Smooth muscle cell (in vitro differentiated cells): Measurements from ENCODE around the gene SLCO2A1. TPM values are rescaled to one million over a fixed set of nuclear protein-coding genes. Genes with fewer than 3 reads are reported as not detected.

Experiments
- DNase-seq: peaks from one replicate; lab custom pipeline; 2025; ENCODE audit not compliant: unreplicated experiment; lab: John Stamatoyannopoulos, UW
- H2AFZ ChIP-seq: fragments of 200-600 bp; sonication (generic); 2 replicates; pipeline ENCODE4 v1.6.0; 2016; ENCODE audit warnings: antibody characterized with exemption, low read depth, mild to moderate bottlenecking
- H3F3A ChIP-seq: fragments of 200-600 bp; sonication (generic); 2 replicates; pipeline ENCODE4 v1.6.0; 2017; ENCODE audit warnings: antibody characterized with exemption, low read depth
- H3K27ac ChIP-seq: fragments of 200-600 bp; sonication (generic); 2 replicates; pipeline ENCODE4 v1.5.1; 2016; ENCODE audit warnings: low read depth, mild to moderate bottlenecking
- H3K27me3 ChIP-seq: fragments of 200-600 bp; sonication (generic); 2 replicates; pipeline ENCODE4 v1.6.1; 2016; ENCODE audit warnings: low read depth, mild to moderate bottlenecking
- H3K36me3 ChIP-seq: fragments of 200-600 bp; sonication (generic); 2 replicates; pipeline ENCODE4 v1.5.1; 2016; ENCODE audit warnings: low read depth
- H3K4me1 ChIP-seq: fragments of 200-600 bp; sonication (generic); 2 replicates; pipeline ENCODE4 v1.5.1; 2016; ENCODE audit warnings: low read depth
- H3K4me2 ChIP-seq: fragments of 200-600 bp; sonication (generic); 2 replicates; pipeline ENCODE4 v1.6.0; 2016; ENCODE audit warnings: mild to moderate bottlenecking
- H3K4me3 ChIP-seq: fragments of 200-600 bp; sonication (generic); 2 replicates; pipeline ENCODE4 v1.5.1; 2016; ENCODE audit warnings: mild to moderate bottlenecking
- H3K79me2 ChIP-seq: fragments of 200-600 bp; sonication (generic); 2 replicates; pipeline ENCODE4 v1.6.0; 2016; ENCODE audit warnings: low read depth, mild to moderate bottlenecking
- H3K9ac ChIP-seq: fragments of 200-600 bp; sonication (generic); 2 replicates; pipeline ENCODE4 v1.6.0; 2016; ENCODE audit warnings: low read depth
- H3K9me3 ChIP-seq: fragments of 200-600 bp; sonication (generic); replicated peaks from 2 replicates; pipeline ENCODE4 v1.5.1; 2016; ENCODE audit warnings: low read depth
- H4K20me1 ChIP-seq: fragments of 200-600 bp; sonication (generic); 2 replicates; pipeline ENCODE4 v1.6.0; 2016; ENCODE audit warnings: low read depth
- WGBS: methylation state at CpG from one replicate; pipeline ENCODE4 v1.1.7; 2016; ENCODE audit warnings: low lambda C conversion rate; 5-methylcytosine and 5-hydroxymethylcytosine counted together
- polyA plus RNA-seq: library from polyadenylated mRNA; unstranded; fragments of >200 nt; fragmentation: Nextera tagmentation; extraction: Ambion mirVana; gene quantifications from 2 replicates; pipeline ENCODE4 v1.2.1, GENCODE V29; 2016
- total RNA-seq: library from RNA; depleted of rRNA; stranded (reverse); fragments of >200 nt; gene quantifications from 2 replicates; pipeline ENCODE4 v1.2.3, GENCODE V29; 2014
- TF ChIP-seq, protein P1 (sequence below): fragments of 200-600 bp; sonication (generic); IDR thresholded peaks from 2 replicates; pipeline ENCODE4 v1.5.1; 2017; ENCODE audit warnings: borderline replicate concordance, mild to moderate bottlenecking, antibody characterized with exemption; ENCODE audit not compliant: insufficient read depth, poor library complexity, severe bottlenecking

The SLCO2A1 gene
- total and polyA plus RNA-seq, 2 experiments from 2014 or later = 7.7 to 14.2 TPM

DNA sequence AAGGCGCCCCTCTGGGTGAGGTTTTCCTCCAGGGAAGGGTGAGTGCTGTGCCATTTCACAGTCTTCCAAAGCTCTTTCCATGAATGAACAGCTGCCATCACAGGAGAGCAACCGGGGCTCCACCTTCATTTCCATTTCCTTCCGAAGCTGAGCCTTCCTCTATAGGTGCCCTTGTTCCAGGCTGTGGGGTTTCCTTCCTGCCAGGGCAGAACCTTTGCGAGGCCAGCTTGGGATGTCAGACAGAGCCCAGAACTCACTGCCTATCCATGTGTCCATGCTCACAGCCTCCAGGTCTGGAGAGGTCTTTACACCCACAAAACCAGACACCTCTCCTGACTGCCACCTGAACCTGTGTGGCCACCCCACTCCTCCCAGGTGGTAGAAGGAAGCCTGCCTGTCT, 49.2 kb downstream of the SLCO2A1 start:
- peaks cover 4% of the 10 kb centered on the region for H3K79me2 ChIP-seq
- H3K27me3 ChIP-seq = no peaks in the 10 kb centered on the region
- no peaks in the 10 kb centered on the region for H3F3A ChIP-seq
- no peaks in the 10 kb centered on the region for H3K36me3 ChIP-seq
- no peak overlapping the region for H3K27ac ChIP-seq
- no peaks in the 10 kb centered on the region for H3K9me3 ChIP-seq
- no peak for DNase-seq
- WGBS = 94% methylated on average over 4 of the region's 4 CpGs
- no peaks in the 10 kb centered on the region for H3K4me1 ChIP-seq
- no peak overlapping the region for H3K9ac ChIP-seq
- H3K4me3 ChIP-seq = no peak overlapping the region
- H4K20me1 ChIP-seq = no peaks in the 10 kb centered on the region
- no peak overlapping the region for H3K4me2 ChIP-seq
- H2AFZ ChIP-seq = no peak overlapping the region
- TF ChIP-seq, protein P1, sequence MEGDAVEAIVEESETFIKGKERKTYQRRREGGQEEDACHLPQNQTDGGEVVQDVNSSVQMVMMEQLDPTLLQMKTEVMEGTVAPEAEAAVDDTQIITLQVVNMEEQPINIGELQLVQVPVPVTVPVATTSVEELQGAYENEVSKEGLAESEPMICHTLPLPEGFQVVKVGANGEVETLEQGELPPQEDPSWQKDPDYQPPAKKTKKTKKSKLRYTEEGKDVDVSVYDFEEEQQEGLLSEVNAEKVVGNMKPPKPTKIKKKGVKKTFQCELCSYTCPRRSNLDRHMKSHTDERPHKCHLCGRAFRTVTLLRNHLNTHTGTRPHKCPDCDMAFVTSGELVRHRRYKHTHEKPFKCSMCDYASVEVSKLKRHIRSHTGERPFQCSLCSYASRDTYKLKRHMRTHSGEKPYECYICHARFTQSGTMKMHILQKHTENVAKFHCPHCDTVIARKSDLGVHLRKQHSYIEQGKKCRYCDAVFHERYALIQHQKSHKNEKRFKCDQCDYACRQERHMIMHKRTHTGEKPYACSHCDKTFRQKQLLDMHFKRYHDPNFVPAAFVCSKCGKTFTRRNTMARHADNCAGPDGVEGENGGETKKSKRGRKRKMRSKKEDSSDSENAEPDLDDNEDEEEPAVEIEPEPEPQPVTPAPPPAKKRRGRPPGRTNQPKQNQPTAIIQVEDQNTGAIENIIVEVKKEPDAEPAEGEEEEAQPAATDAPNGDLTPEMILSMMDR = no peak

DNA sequence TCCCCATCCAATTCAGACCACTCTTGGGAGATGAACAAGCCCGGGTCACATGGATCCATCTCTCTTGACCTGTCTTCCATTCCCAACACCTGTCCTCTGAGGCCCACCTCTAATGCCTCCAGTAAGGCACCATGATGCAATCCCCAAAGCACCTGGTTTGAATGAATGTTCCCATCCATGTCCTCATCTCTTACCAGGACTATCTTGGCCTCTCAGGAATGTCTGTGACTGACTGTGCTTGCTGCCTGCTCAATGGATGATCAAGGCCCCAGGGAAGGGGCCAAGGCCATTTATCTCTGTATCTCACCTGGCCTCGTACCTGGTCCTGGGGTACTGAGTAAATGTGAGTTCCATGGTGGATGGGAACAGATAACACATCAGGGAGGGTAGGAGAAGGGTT, 49.7 kb downstream of the SLCO2A1 start:
- WGBS = 88% methylated on average over 2 of the region's 2 CpGs
- TF ChIP-seq, protein P1 = no peak
- H3F3A ChIP-seq = no peaks in the 10 kb centered on the region

DNA sequence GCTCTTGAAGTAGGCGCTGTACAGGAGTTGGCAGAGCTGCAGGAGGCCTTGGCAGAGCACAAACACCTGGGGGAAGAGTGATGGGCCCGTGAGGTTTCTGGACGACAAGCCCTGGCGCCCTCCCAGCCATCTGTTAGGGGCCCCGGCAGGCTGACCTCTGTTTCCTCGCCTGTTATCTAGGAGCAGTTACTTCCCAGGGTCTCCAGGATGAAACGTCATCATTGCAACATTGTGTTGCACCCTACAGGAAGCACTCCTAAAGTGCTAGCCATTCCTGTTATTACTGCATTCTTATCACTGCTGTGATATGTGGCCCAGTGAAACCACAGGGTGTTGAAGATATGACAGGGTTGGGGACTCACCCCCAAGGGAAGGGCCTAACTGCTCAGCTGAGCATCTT, 50.2 kb downstream of the SLCO2A1 start:
- Histone ChIP-seq H3K79me2 (peaks cover 4% of the 10 kb centered on the region), H3K4me1 (no peaks in the 10 kb centered on the region), H3F3A (no peaks in the 10 kb centered on the region), H4K20me1 (no peaks in the 10 kb centered on the region), H3K4me3 (no peak overlapping the region), H3K9ac (no peak overlapping the region), H3K36me3 (no peaks in the 10 kb centered on the region), H3K27me3 (no peaks in the 10 kb centered on the region), H3K9me3 (no peaks in the 10 kb centered on the region), H2AFZ (no peak overlapping the region), H3K4me2 (no peak overlapping the region), H3K27ac (no peak overlapping the region)
- WGBS = 89% methylated on average over 7 of the region's 7 CpGs
- DNase-seq = no peak
- TF ChIP-seq, protein P1 = no peak

More for the DNA sequence above, 49.7 kb downstream of the SLCO2A1 start:
- Histone ChIP-seq H3K9ac (no peak overlapping the region), H3K79me2 (peaks cover 4% of the 10 kb centered on the region), H3K27ac (no peak overlapping the region), H3K36me3 (no peaks in the 10 kb centered on the region), H2AFZ (no peak overlapping the region), H3K4me1 (no peaks in the 10 kb centered on the region), H4K20me1 (no peaks in the 10 kb centered on the region), H3K4me2 (no peak overlapping the region), H3K9me3 (no peaks in the 10 kb centered on the region), H3K27me3 (no peaks in the 10 kb centered on the region), H3K4me3 (no peak overlapping the region)
- DNase-seq = no peak

DNA sequence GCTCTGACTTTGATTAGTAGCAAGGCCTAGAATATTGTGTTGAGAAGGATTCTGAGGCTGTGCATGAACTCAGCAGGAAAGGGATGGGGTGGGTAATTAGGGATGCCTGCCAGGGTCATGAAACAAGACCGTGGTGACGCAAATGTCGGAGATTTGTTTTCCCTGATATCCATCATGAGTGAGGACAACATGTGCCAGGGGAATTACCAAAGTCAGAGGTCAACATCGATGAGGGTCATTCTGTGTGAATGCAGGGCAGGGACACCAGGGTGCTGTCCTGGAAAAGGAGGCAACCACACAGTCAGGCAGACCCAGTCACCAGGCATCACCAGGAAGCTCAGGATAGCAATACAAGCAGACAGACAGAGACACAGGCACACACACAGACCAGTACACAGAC, 52.2 kb downstream of the SLCO2A1 start:
- H2AFZ ChIP-seq = no peak overlapping the region
- WGBS = 92% methylated on average over 4 of the region's 4 CpGs
- TF ChIP-seq, protein P1 = no peak
- H3K9ac ChIP-seq = no peak overlapping the region
- no peak overlapping the region for H3K4me3 ChIP-seq
- H3K79me2 ChIP-seq = peaks cover 4% of the 10 kb centered on the region
- DNase-seq = no peak
- H4K20me1 ChIP-seq = no peaks in the 10 kb centered on the region
- H3K36me3 ChIP-seq = no peaks in the 10 kb centered on the region
- no peak overlapping the region for H3K4me2 ChIP-seq
- no peaks in the 10 kb centered on the region for H3K9me3 ChIP-seq
- no peaks in the 10 kb centered on the region for H3F3A ChIP-seq
- H3K27ac ChIP-seq = no peak overlapping the region
- no peaks in the 10 kb centered on the region for H3K4me1 ChIP-seq
- H3K27me3 ChIP-seq = no peaks in the 10 kb centered on the region
